ENCODE measurements around the gene COTL1.
"Not testable (repeated sequence)": the region's sequence is repeated elsewhere in the genome, so short reads cannot be mapped to it uniquely, and the experiment has no call there.

COTL1 gene

GRCh38 chr16:84566545-84567257 is 51.2 kb downstream of the COTL1 start:
- DNase-seq: no peak

GRCh38 chr16:84565669-84566495 is 52.0 kb downstream of the COTL1 start:
- no peak for DNase-seq

GRCh38 chr16:84563786-84564420 is 54.0 kb downstream of the COTL1 start:
- DNase-seq: no peak

GRCh38 chr16:84563064-84563715 is 54.7 kb downstream of the COTL1 start:
- no peak for DNase-seq

- no peak for DNase-seq
Measured at GRCh38 chr16:84562174-84562815, 55.6 kb downstream of the COTL1 start.

GRCh38 chr16:84561291-84561690 is 56.6 kb downstream of the COTL1 start:
- DNase-seq: no peak

- no peak for DNase-seq
Measured at GRCh38 chr16:84560269-84560668, 57.6 kb downstream of the COTL1 start.

- peak; percentile 64 for DNase-seq
Measured at GRCh38 chr16:84559311-84559932, 58.5 kb downstream of the COTL1 start.

GRCh38 chr16:84558850-84559249 is 59.0 kb downstream of the COTL1 start:
- DNase-seq: not testable (repeated sequence)

- DNase-seq: no peak
Measured at GRCh38 chr16:84557504-84557903, 60.4 kb downstream of the COTL1 start.

GRCh38 chr16:84557059-84557458 is 60.8 kb downstream of the COTL1 start:
- DNase-seq: no peak

- DNase-seq: peak; percentile 15
Measured at GRCh38 chr16:84555418-84556196, 62.3 kb downstream of the COTL1 start.

GRCh38 chr16:84554627-84555328 is 63.1 kb downstream of the COTL1 start:
- no peak for DNase-seq

GRCh38 chr16:84553873-84554399 is 63.9 kb downstream of the COTL1 start:
- no peak for DNase-seq

GRCh38 chr16:84552135-84552534 is 65.7 kb downstream of the COTL1 start:
- DNase-seq: no peak

GRCh38 chr16:84550096-84550495 is 67.8 kb downstream of the COTL1 start:
- no peak for DNase-seq

- no peak for DNase-seq
Measured at GRCh38 chr16:84548971-84549844, 68.7 kb downstream of the COTL1 start.

GRCh38 chr16:84548508-84548907 is 69.4 kb downstream of the COTL1 start:
- no peak for DNase-seq

GRCh38 chr16:84547546-84548061 is 70.3 kb downstream of the COTL1 start:
- no peak for DNase-seq
